ENCODE measurements around the gene PRRT2.
A peak's percentile ranks its signal among the peaks of the same experiment; 100 is the strongest.

Gene PRRT2

DNA sequence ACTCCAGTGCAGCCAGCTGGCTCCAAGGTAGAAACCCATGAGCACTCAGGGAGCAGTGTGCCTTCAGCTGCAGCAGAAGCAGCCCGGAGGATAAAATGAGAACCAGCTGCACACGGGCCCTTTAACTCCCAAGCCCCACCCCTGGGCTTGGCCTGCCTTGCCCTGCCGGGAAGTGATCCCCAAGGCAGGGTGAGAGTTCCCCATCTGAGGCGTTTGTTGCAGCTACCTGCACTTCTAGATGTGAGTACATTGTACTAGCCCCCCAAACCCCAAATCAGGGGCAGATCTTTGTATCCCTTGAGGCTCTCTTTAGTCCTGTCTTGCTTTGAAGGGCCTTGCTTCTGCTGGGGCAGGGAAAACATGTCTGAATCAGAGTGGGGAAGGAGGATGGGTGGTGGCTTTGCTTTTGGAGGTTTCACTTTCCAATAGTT lies 8.3 kb downstream of the PRRT2 start, which contains the start of gene MVP:
Gene MVP (plus strand): TSS at position 192 of the 431 bp plus-strand sequence. CDS start 10,088 bp downstream, outside the sequence.
- DNase-seq: peak; percentile 67 to 71
- H3K23ac ChIP-seq (ENCODE audit: low read length): no peak within 1 kb of the TSS
- H3K27me3 ChIP-seq (ENCODE audit: insufficient read depth, low read length): no peaks in the 10 kb centered on the region
- no peak within 1 kb of the TSS for H2BK12ac ChIP-seq (ENCODE audit: low read length)
- no peak within 1 kb of the TSS for H3K9ac ChIP-seq (ENCODE audit: low read length)
- peaks cover 11 to 13% of the 10 kb centered on the region in 2 experiments for H3K36me3 ChIP-seq (ENCODE audit: control insufficient read depth in 1 of 2, insufficient read depth in 2 of 2, low read length in 2 of 2)
- H4K8ac ChIP-seq (ENCODE audit: low read depth, low read length): no peak within 1 kb of the TSS
- peak within 1 kb of the TSS; percentile 38 for H2BK5ac ChIP-seq (ENCODE audit: low read depth, low read length, poor library complexity)
- WGBS (ENCODE audit: extremely low coverage, insufficient coverage, insufficient read length): no CpG with 5 or more reads among the region's 4 CpGs
- peak within 1 kb of the TSS; percentile 50 for H4K12ac ChIP-seq (ENCODE audit: low read depth, low read length)
- peaks cover 5 to 8% of the 10 kb centered on the region in 2 experiments for H3K4me1 ChIP-seq (ENCODE audit: control insufficient read depth in 1 of 2, insufficient read depth in 2 of 2, low read length in 2 of 2)
- peaks cover 15% of the 10 kb centered on the region for H3K79me1 ChIP-seq (ENCODE audit: low read length)
- peak within 1 kb of the TSS; percentile 52 for H3K27ac ChIP-seq (ENCODE audit: low read depth, low read length)
- H3K4ac ChIP-seq (ENCODE audit: low read depth, low read length): peak within 1 kb of the TSS; percentile 21
- peak within 1 kb of the TSS; percentile 10 for H2BK120ac ChIP-seq (ENCODE audit: insufficient read depth, low read length, poor library complexity)
- H2AK5ac ChIP-seq (ENCODE audit: low read length): no peak within 1 kb of the TSS
- H3K79me2 ChIP-seq (ENCODE audit: control insufficient read depth, insufficient read depth, low read length, poor library complexity): peaks cover 10% of the 10 kb centered on the region
- no peak within 1 kb of the TSS for H3K4me3 ChIP-seq (ENCODE audit: low read depth, low read length)
- no peak within 1 kb of the TSS for H2AFZ ChIP-seq (ENCODE audit: insufficient read depth, low read length, poor library complexity)
- peak within 1 kb of the TSS; percentile 37 for H4K91ac ChIP-seq (ENCODE audit: low read depth, low read length)
- H3K4me2 ChIP-seq (ENCODE audit: low read length): no peak within 1 kb of the TSS
- peak within 1 kb of the TSS; percentile 38 for H3K18ac ChIP-seq (ENCODE audit: low read length)
- peak within 1 kb of the TSS; percentile 51 for H3K14ac ChIP-seq (ENCODE audit: low read length)
- H3K9me3 ChIP-seq (ENCODE audit: insufficient read depth, low read depth, low read length): no peaks in the 10 kb centered on the region

DNA sequence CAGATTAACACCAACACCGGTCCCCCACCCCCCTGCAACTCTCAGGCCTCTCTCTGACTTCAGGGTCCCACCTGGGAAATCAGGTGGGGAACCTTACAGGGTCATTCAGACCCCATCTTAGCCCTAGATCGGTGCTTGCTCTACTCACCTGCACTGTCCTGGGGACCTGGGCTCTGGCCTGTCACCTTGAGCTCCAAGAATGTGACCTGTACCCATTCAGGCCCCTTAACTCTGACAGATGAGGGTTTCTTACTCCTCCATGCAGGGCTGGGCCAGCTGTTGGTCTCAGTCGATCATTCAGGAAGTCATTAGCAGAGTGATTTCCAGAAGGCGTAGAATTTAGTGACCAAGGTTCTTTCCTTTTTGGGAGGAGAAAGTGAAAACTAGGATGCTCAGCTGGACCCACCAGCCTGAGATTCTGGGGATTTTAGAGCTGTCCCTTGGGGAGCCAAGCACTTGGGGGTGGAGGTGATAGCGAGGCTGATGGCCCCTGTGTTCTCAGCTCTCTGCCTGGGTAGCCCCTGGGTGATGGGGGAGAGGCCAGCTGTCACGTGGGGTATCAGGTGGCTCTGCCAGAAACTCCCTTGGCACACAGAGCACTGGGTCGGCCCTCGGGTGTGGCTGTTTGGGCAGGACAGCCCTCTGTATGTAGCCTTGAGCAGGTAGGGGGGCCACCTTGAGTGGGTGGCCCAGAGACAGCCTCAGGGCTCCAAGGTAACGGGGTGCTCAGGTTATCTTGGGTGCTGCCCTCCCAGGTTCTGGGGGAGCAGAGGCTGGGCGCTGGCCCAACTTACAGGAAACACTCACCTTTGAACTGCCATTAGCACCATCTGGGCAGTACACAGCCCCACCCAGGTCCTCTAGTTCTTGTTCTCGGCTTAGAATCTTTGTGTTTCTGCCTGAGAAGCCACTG lies 9.0 kb downstream of the PRRT2 start:
- peak overlapping the region; percentile 51 for H3K14ac ChIP-seq (ENCODE audit: low read length)
- no peak overlapping the region for H2AFZ ChIP-seq (ENCODE audit: insufficient read depth, low read length, poor library complexity)
- no peak overlapping the region for H3K4me3 ChIP-seq (ENCODE audit: low read depth, low read length)
- no peak overlapping the region for H4K8ac ChIP-seq (ENCODE audit: low read depth, low read length)
- no peak overlapping the region for H3K9ac ChIP-seq (ENCODE audit: low read length)
- H3K79me2 ChIP-seq (ENCODE audit: control insufficient read depth, insufficient read depth, low read length, poor library complexity): peaks cover 11% of the 10 kb centered on the region
- peaks cover 7 to 11% of the 10 kb centered on the region in 2 experiments for H3K4me1 ChIP-seq (ENCODE audit: control insufficient read depth in 1 of 2, insufficient read depth in 2 of 2, low read length in 2 of 2)
- peak overlapping the region; percentile 50 for H4K12ac ChIP-seq (ENCODE audit: low read depth, low read length)
- peak overlapping the region; percentile 52 for H3K27ac ChIP-seq (ENCODE audit: low read depth, low read length)
- no peaks in the 10 kb centered on the region for H3K9me3 ChIP-seq (ENCODE audit: insufficient read depth, low read depth, low read length)
- H3K27me3 ChIP-seq (ENCODE audit: insufficient read depth, low read length): no peaks in the 10 kb centered on the region
- no peak overlapping the region for H2AK5ac ChIP-seq (ENCODE audit: low read length)
- peak overlapping the region; percentile 10 for H2BK120ac ChIP-seq (ENCODE audit: insufficient read depth, low read length, poor library complexity)
- peaks cover 11 to 13% of the 10 kb centered on the region in 2 experiments for H3K36me3 ChIP-seq (ENCODE audit: control insufficient read depth in 1 of 2, insufficient read depth in 2 of 2, low read length in 2 of 2)
- no peak overlapping the region for H3K23ac ChIP-seq (ENCODE audit: low read length)
- peak overlapping the region; percentile 21 for H3K4ac ChIP-seq (ENCODE audit: low read depth, low read length)
- H3K18ac ChIP-seq (ENCODE audit: low read length): peak overlapping the region; percentile 38
- peaks cover 17% of the 10 kb centered on the region for H3K79me1 ChIP-seq (ENCODE audit: low read length)
- peak overlapping the region; percentile 37 for H4K91ac ChIP-seq (ENCODE audit: low read depth, low read length)
- no peak overlapping the region for H3K4me2 ChIP-seq (ENCODE audit: low read length)
- WGBS (ENCODE audit: extremely low coverage, insufficient coverage, insufficient read length): no CpG with 5 or more reads among the region's 11 CpGs
- H2BK12ac ChIP-seq (ENCODE audit: low read length): no peak overlapping the region
- peak overlapping the region; percentile 38 for H2BK5ac ChIP-seq (ENCODE audit: low read depth, low read length, poor library complexity)
- peak; percentile 27 to 29 for DNase-seq

- no peak overlapping the region for H2BK12ac ChIP-seq (ENCODE audit: low read length)
- H3K27me3 ChIP-seq (ENCODE audit: insufficient read depth, low read length): no peaks in the 10 kb centered on the region
- no peaks in the 10 kb centered on the region for H3K9me3 ChIP-seq (ENCODE audit: insufficient read depth, low read depth, low read length)
- no peak overlapping the region for H2AFZ ChIP-seq (ENCODE audit: insufficient read depth, low read length, poor library complexity)
- H3K36me3 ChIP-seq (ENCODE audit: control insufficient read depth in 1 of 2, insufficient read depth in 2 of 2, low read length in 2 of 2): peaks cover 11 to 13% of the 10 kb centered on the region in 2 experiments
- no peak overlapping the region for H4K8ac ChIP-seq (ENCODE audit: low read depth, low read length)
- no peak overlapping the region for H3K4me2 ChIP-seq (ENCODE audit: low read length)
- peak; percentile 76 to 78 for DNase-seq
- H4K91ac ChIP-seq (ENCODE audit: low read depth, low read length): peak overlapping the region; percentile 37
- H3K27ac ChIP-seq (ENCODE audit: low read depth, low read length): peak overlapping the region; percentile 52
- peaks cover 10% of the 10 kb centered on the region for H3K79me1 ChIP-seq (ENCODE audit: low read length)
- H2BK5ac ChIP-seq (ENCODE audit: low read depth, low read length, poor library complexity): no peak overlapping the region
- H2BK120ac ChIP-seq (ENCODE audit: insufficient read depth, low read length, poor library complexity): no peak overlapping the region
- peaks cover 7 to 11% of the 10 kb centered on the region in 2 experiments for H3K4me1 ChIP-seq (ENCODE audit: control insufficient read depth in 1 of 2, insufficient read depth in 2 of 2, low read length in 2 of 2)
- no peak overlapping the region for H4K12ac ChIP-seq (ENCODE audit: low read depth, low read length)
- H2AK5ac ChIP-seq (ENCODE audit: low read length): no peak overlapping the region
- H3K4ac ChIP-seq (ENCODE audit: low read depth, low read length): no peak overlapping the region
- no CpG with 5 or more reads among the region's 7 CpGs for WGBS (ENCODE audit: extremely low coverage, insufficient coverage, insufficient read length)
- no peak overlapping the region for H3K4me3 ChIP-seq (ENCODE audit: low read depth, low read length)
- H3K14ac ChIP-seq (ENCODE audit: low read length): no peak overlapping the region
- H3K23ac ChIP-seq (ENCODE audit: low read length): no peak overlapping the region
- no peak overlapping the region for H3K9ac ChIP-seq (ENCODE audit: low read length)
- peaks cover 5% of the 10 kb centered on the region for H3K79me2 ChIP-seq (ENCODE audit: control insufficient read depth, insufficient read depth, low read length, poor library complexity)
- H3K18ac ChIP-seq (ENCODE audit: low read length): no peak overlapping the region
These were observed 9.7 kb downstream of the PRRT2 start for GRCh38 chr16:29821643-29822115.

DNA sequence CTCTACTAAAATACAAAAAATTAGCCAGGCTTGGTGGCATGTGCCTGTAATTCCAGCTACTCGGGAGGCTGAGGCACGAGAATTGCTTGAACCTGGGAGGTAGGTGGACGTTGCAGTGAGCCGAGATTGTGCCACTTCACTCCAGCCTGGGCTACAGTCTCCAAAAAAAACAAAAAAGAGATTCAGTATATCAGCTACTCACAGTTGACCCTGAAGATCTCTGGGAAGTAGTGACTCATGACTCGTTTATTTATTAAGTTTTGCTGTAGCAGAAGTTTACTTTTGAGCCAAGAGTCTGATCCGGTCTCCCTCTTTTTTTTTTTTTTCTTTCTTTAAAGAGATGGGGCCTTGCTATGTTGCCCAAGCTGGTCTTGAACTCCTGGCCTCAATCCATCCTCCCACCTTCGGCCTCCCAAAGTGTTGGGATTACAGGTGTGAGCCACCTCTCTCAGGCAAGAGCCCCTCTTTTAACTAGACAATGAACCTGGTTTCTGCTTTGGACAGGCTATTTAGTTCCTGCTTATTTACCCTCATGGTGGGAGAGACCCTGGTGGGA lies 12.7 kb downstream of the PRRT2 start:
- no peak overlapping the region for H2BK5ac ChIP-seq (ENCODE audit: low read depth, low read length, poor library complexity)
- H3K23ac ChIP-seq (ENCODE audit: low read length): no peak overlapping the region
- no CpG with 5 or more reads among the region's 7 CpGs for WGBS (ENCODE audit: extremely low coverage, insufficient coverage, insufficient read length)
- H3K79me2 ChIP-seq (ENCODE audit: control insufficient read depth, insufficient read depth, low read length, poor library complexity): peaks cover 2% of the 10 kb centered on the region
- no peak overlapping the region for H3K27ac ChIP-seq (ENCODE audit: low read depth, low read length)
- no peaks in the 10 kb centered on the region for H3K9me3 ChIP-seq (ENCODE audit: insufficient read depth, low read depth, low read length)
- no peak overlapping the region for H4K91ac ChIP-seq (ENCODE audit: low read depth, low read length)
- peaks cover under 1% of the 10 kb centered on the region in 2 experiments for H3K36me3 ChIP-seq (ENCODE audit: control insufficient read depth in 1 of 2, insufficient read depth in 2 of 2, low read length in 2 of 2)
- no peak for DNase-seq
- H2AK5ac ChIP-seq (ENCODE audit: low read length): no peak overlapping the region
- H2BK12ac ChIP-seq (ENCODE audit: low read length): no peak overlapping the region
- H4K12ac ChIP-seq (ENCODE audit: low read depth, low read length): no peak overlapping the region
- no peak overlapping the region for H4K8ac ChIP-seq (ENCODE audit: low read depth, low read length)
- peaks cover 7% of the 10 kb centered on the region for H3K79me1 ChIP-seq (ENCODE audit: low read length)
- no peaks in the 10 kb centered on the region for H3K27me3 ChIP-seq (ENCODE audit: insufficient read depth, low read length)
- no peak overlapping the region for H3K4ac ChIP-seq (ENCODE audit: low read depth, low read length)
- H2AFZ ChIP-seq (ENCODE audit: insufficient read depth, low read length, poor library complexity): no peak overlapping the region
- no peak overlapping the region for H3K9ac ChIP-seq (ENCODE audit: low read length)
- H3K18ac ChIP-seq (ENCODE audit: low read length): no peak overlapping the region
- H3K14ac ChIP-seq (ENCODE audit: low read length): no peak overlapping the region
- H3K4me2 ChIP-seq (ENCODE audit: low read length): no peak overlapping the region
- no peak overlapping the region for H2BK120ac ChIP-seq (ENCODE audit: insufficient read depth, low read length, poor library complexity)
- H3K4me1 ChIP-seq (ENCODE audit: control insufficient read depth in 1 of 2, insufficient read depth in 2 of 2, low read length in 2 of 2): peaks cover 7% of the 10 kb centered on the region in 2 experiments
- H3K4me3 ChIP-seq (ENCODE audit: low read depth, low read length): no peak overlapping the region
